Muscle of leg (tissue), 11 donors: ENCODE data around the gene TP53I11. TPM values are rescaled to one million over a fixed set of nuclear protein-coding genes. Genes with fewer than 3 reads are reported as not detected.

ENCODE experiments used
- DNase-seq: peaks from one replicate; pipeline ENCODE4 v3.0.0; 2013
- H3K27ac ChIP-seq: one replicate; pipeline ENCODE4 v1.5.1; 2013; ENCODE audit warnings: mild to moderate bottlenecking, low read length, control low read depth
- H3K27me3 ChIP-seq: one replicate; pipeline ENCODE4 v1.6.1; 2013; ENCODE audit warnings: low read length; ENCODE audit not compliant: control insufficient read depth, insufficient read depth
- H3K36me3 ChIP-seq: one replicate; pipeline ENCODE4 v1.6.1; 2013; ENCODE audit warnings: low read length; ENCODE audit not compliant: control insufficient read depth, insufficient read depth
- H3K4me1 ChIP-seq: one replicate; pipeline ENCODE4 v1.6.1; 2013; ENCODE audit warnings: low read length; ENCODE audit not compliant: control insufficient read depth, insufficient read depth
- H3K4me3 ChIP-seq: one replicate; pipeline ENCODE4 v1.5.1; 2013; ENCODE audit warnings: low read length, control low read depth
- H3K9me3 ChIP-seq: replicated peaks from 2 replicates; pipeline ENCODE4 v1.6.1; 2013; ENCODE audit warnings: low read depth, low read length; ENCODE audit not compliant: control insufficient read depth
- WGBS: methylation state at CpG from one replicate; pipeline ENCODE4 v1.1.5; 2013; ENCODE audit warnings: missing lambda C conversion rate; ENCODE audit not compliant: insufficient coverage; 5-methylcytosine and 5-hydroxymethylcytosine counted together
- polyA plus RNA-seq, 8 donors: library from polyadenylated mRNA; unstranded; fragments of 120-200 nt; gene quantifications; one replicate each; pipeline versions ENCODE4 v1.2.1 to v1.2.3, GENCODE V29; 2013; ENCODE audit warnings: inconsistent platforms in 1 of 8, low replicate concordance in 1 of 8; ENCODE audit not compliant: insufficient read length in 8 of 8, insufficient read depth in 1 of 8
- total RNA-seq: library from RNA; stranded (reverse); fragments of 120-200 nt; gene quantifications from one replicate; pipeline ENCODE4 v1.2.4, GENCODE V29; 2013

The TP53I11 gene
- total and polyA plus RNA-seq, 9 donors = 14.7 to 56.1 (median 46.3) TPM

GRCh38 chr11:44934110-44934509, 16.6 kb downstream of the TP53I11 start:
- Histone ChIP-seq H3K4me1 (peaks cover 15% of the 10 kb centered on the region), H3K4me3 (no peak overlapping the region), H3K36me3 (peaks cover 14% of the 10 kb centered on the region), H3K27ac (no peak overlapping the region), H3K9me3 (no peaks in the 10 kb centered on the region), H3K27me3 (peaks cover 4% of the 10 kb centered on the region)
- no peak for DNase-seq
- WGBS = 83% methylated on average over 2 of the region's 2 CpGs

- H3K9me3 ChIP-seq = no peaks in the 10 kb centered on the region
- no peak overlapping the region for H3K27ac ChIP-seq
- DNase-seq = no peak
- WGBS = 94% methylated on average over 2 of the region's 3 CpGs
- H3K36me3 ChIP-seq = peaks cover 18% of the 10 kb centered on the region
- peaks cover 2% of the 10 kb centered on the region for H3K4me1 ChIP-seq
- H3K27me3 ChIP-seq = peaks cover 8% of the 10 kb centered on the region
- no peak overlapping the region for H3K4me3 ChIP-seq
Measured at GRCh38 chr11:44931466-44931865, 19.2 kb downstream of the TP53I11 start.

GRCh38 chr11:44930588-44931302, 19.9 kb downstream of the TP53I11 start:
- Histone ChIP-seq H3K27ac (no peak overlapping the region), H3K9me3 (no peaks in the 10 kb centered on the region), H3K27me3 (peaks cover 8% of the 10 kb centered on the region), H3K36me3 (peaks cover 18% of the 10 kb centered on the region), H3K4me3 (no peak overlapping the region), H3K4me1 (peaks cover 8% of the 10 kb centered on the region)
- DNase-seq = no peak
- 53% methylated on average over 7 of the region's 13 CpGs for WGBS

- H3K4me3 ChIP-seq = no peak overlapping the region
- H3K27ac ChIP-seq = no peak overlapping the region
- H3K4me1 ChIP-seq = peaks cover 9% of the 10 kb centered on the region
- DNase-seq = no peak
- peaks cover 11% of the 10 kb centered on the region for H3K36me3 ChIP-seq
- peaks cover 8% of the 10 kb centered on the region for H3K27me3 ChIP-seq
- no peaks in the 10 kb centered on the region for H3K9me3 ChIP-seq
- 100% methylated on average over 2 of the region's 4 CpGs for WGBS
Measured at GRCh38 chr11:44928816-44929215, 21.9 kb downstream of the TP53I11 start.

GRCh38 chr11:44928144-44928543, 22.5 kb downstream of the TP53I11 start:
- WGBS = 79% methylated on average over 4 of the region's 4 CpGs
- no peak for DNase-seq
- H3K27ac ChIP-seq = no peak overlapping the region
- H3K9me3 ChIP-seq = no peaks in the 10 kb centered on the region
- no peak overlapping the region for H3K4me3 ChIP-seq
- H3K4me1 ChIP-seq = peaks cover 11% of the 10 kb centered on the region
- peaks cover 8% of the 10 kb centered on the region for H3K27me3 ChIP-seq
- peaks cover 9% of the 10 kb centered on the region for H3K36me3 ChIP-seq

GRCh38 chr11:44927174-44927661, 23.5 kb downstream of the TP53I11 start:
- Histone ChIP-seq H3K9me3 (no peaks in the 10 kb centered on the region), H3K4me1 (peaks cover 11% of the 10 kb centered on the region), H3K27ac (no peak overlapping the region), H3K36me3 (peaks cover 10% of the 10 kb centered on the region), H3K4me3 (no peak overlapping the region), H3K27me3 (peaks cover 8% of the 10 kb centered on the region)
- DNase-seq = peak; percentile 67
- 14% methylated on average over 10 of the region's 16 CpGs for WGBS

GRCh38 chr11:44926036-44926435, 24.6 kb downstream of the TP53I11 start:
- Histone ChIP-seq H3K27me3 (peaks cover 8% of the 10 kb centered on the region), H3K4me3 (no peak overlapping the region), H3K9me3 (no peaks in the 10 kb centered on the region), H3K4me1 (peaks cover 11% of the 10 kb centered on the region), H3K36me3 (peaks cover 10% of the 10 kb centered on the region), H3K27ac (no peak overlapping the region)
- no peak for DNase-seq
- 75% methylated on average over 7 of the region's 8 CpGs for WGBS

GRCh38 chr11:44923806-44924205, 26.9 kb downstream of the TP53I11 start:
- no peaks in the 10 kb centered on the region for H3K9me3 ChIP-seq
- peaks cover 18% of the 10 kb centered on the region for H3K36me3 ChIP-seq

GRCh38 chr11:44923115-44923514, 27.6 kb downstream of the TP53I11 start:
- 62% methylated on average over 4 of the region's 7 CpGs for WGBS
- no peak for DNase-seq
- Histone ChIP-seq H3K36me3 (peaks cover 18% of the 10 kb centered on the region), H3K9me3 (no peaks in the 10 kb centered on the region), H3K4me1 (peaks cover 11% of the 10 kb centered on the region), H3K27me3 (peaks cover 6% of the 10 kb centered on the region), H3K4me3 (no peak overlapping the region), H3K27ac (no peak overlapping the region)

More at GRCh38 chr11:44923806-44924205, 26.9 kb downstream of the TP53I11 start:
- H3K4me3 ChIP-seq = no peak overlapping the region
- no peak overlapping the region for H3K27ac ChIP-seq
- 100% methylated on average over 1 of the region's 3 CpGs for WGBS
- H3K27me3 ChIP-seq = peaks cover 6% of the 10 kb centered on the region
- peaks cover 11% of the 10 kb centered on the region for H3K4me1 ChIP-seq
- DNase-seq = no peak

GRCh38 chr11:44920451-44920850, 30.2 kb downstream of the TP53I11 start:
- 58% methylated on average over 4 of the region's 7 CpGs for WGBS
- Histone ChIP-seq H3K9me3 (no peaks in the 10 kb centered on the region), H3K36me3 (peaks cover 24% of the 10 kb centered on the region), H3K4me1 (peaks cover 3% of the 10 kb centered on the region), H3K27ac (no peak overlapping the region), H3K4me3 (no peak overlapping the region), H3K27me3 (peaks cover 3% of the 10 kb centered on the region)
- no peak for DNase-seq
